Panc1 (cell line): ENCODE measurements around the gene NOS1AP. TPM values are rescaled to one million over a fixed set of nuclear protein-coding genes. Genes with fewer than 3 reads are reported as not detected.

Experiments used
- ATAC-seq: fragments of 200-7000 bp; cut with Tn5 transposase; 2 replicates; pipeline ENCODE4 v1.9.1; 2020; ENCODE audit warnings: mild to moderate bottlenecking, moderate library complexity
- BruUV-seq: library from RNA; stranded (reverse); fragments of 400-500 nt; replicated peaks from 2 replicates; lab custom pipeline; 2021; lab: Mats Ljungman, UMichigan
- CTCF ChIA-PET: fragments of 300-600 bp; sonication (Branson Sonifier 250); formaldehyde crosslinking; loops from one replicate; lab custom pipeline; 2022; ENCODE audit warnings: antibody characterized with exemption; lab: Charles Lee
- POLR2A ChIA-PET: fragments of 300-600 bp; sonication (Branson Sonifier 250); formaldehyde crosslinking; loops from one replicate; lab custom pipeline; 2022; ENCODE audit warnings: antibody characterized with exemption; lab: Charles Lee
- DNase-seq: peaks from one replicate; pipeline ENCODE4 v3.0.0-alpha.2; 2010; ENCODE audit warnings: low read depth, low spot score
- H3K27ac ChIP-seq: 2 replicates; pipeline ENCODE4 v1.5.1; 2011; ENCODE audit warnings: mild to moderate bottlenecking, low read length, inconsistent platforms
- H3K27me3 ChIP-seq: fragments of 200-500 bp; sonication (Bioruptor generic); 2 replicates; pipeline ENCODE4 v1.6.0; 2014; ENCODE audit warnings: low read length, inconsistent platforms; ENCODE audit not compliant: control insufficient read depth, insufficient read depth
- H3K36me3 ChIP-seq: fragments of 200-500 bp; sonication (Bioruptor generic); 2 replicates; pipeline ENCODE4 v1.5.1; 2014; ENCODE audit warnings: inconsistent platforms, mild to moderate bottlenecking, low read length, moderate library complexity; ENCODE audit not compliant: control insufficient read depth, insufficient read depth
- H3K4me1 ChIP-seq: 2 replicates; pipeline ENCODE4 v1.5.1; 2011; ENCODE audit warnings: inconsistent platforms, mild to moderate bottlenecking, low read length, moderate library complexity; ENCODE audit not compliant: control insufficient read depth, insufficient read depth
- H3K4me3 ChIP-seq, 2 experiments: 2 replicates each; pipeline ENCODE4 v1.5.1; 2011 to 2012; ENCODE audit warnings: low read depth in 2 of 2, low read length in 2 of 2, mild to moderate bottlenecking in 2 of 2, inconsistent platforms in 1 of 2, moderate library complexity in 1 of 2
- H3K9me3 ChIP-seq: fragments of 200-500 bp; sonication (Bioruptor generic); 2 replicates; pipeline ENCODE4 v1.5.1; 2014; ENCODE audit warnings: low read depth, mild to moderate bottlenecking, inconsistent platforms, low read length, moderate library complexity; ENCODE audit not compliant: control insufficient read depth, insufficient read depth
- CTCF ChIP-seq: fragments of 450-650 bp; IDR thresholded peaks from 2 replicates; pipeline ENCODE4 v1.5.1; 2017; ENCODE audit warnings: mild to moderate bottlenecking
- SIN3A ChIP-seq: IDR thresholded peaks from 2 replicates; pipeline ENCODE4 v1.6.1; 2012; ENCODE audit warnings: low read depth, mild to moderate bottlenecking, low read length, moderate library complexity, borderline replicate concordance; ENCODE audit not compliant: insufficient read depth
- in situ Hi-C: cut with HindIII; loops from 2 replicates; pipeline ENCODE4 v1.10.0; 2016; ENCODE audit warnings: low sequenced_read_pairs, low pct_unique_long_range_greater_than_20kb
- intact Hi-C: fragments of 100-400 bp; cut with micrococcal nuclease; formaldehyde crosslinking; loops from one replicate; pipeline ENCODE4 v1.10.0; 2022; ENCODE audit not compliant: unreplicated experiment
- total RNA-seq: library from RNA; stranded (reverse); gene quantifications from one replicate; pipeline ENCODE4 v1.2.1, GENCODE V29; 2021; ENCODE audit not compliant: unreplicated experiment
- TF ChIP-seq, protein P1 (sequence below), 2 experiments: IDR thresholded peaks; 2 replicates each; pipeline ENCODE4 v1.6.1; 2011 to 2012; ENCODE audit warnings: low read depth in 2 of 2, control low read depth in 1 of 2, low read length in 1 of 2, mild to moderate bottlenecking in 1 of 2, moderate library complexity in 1 of 2; ENCODE audit not compliant: insufficient read depth in 1 of 2

Gene NOS1AP
- total RNA-seq, 1 experiment from 2014 or later: 27.9 TPM

DNA sequence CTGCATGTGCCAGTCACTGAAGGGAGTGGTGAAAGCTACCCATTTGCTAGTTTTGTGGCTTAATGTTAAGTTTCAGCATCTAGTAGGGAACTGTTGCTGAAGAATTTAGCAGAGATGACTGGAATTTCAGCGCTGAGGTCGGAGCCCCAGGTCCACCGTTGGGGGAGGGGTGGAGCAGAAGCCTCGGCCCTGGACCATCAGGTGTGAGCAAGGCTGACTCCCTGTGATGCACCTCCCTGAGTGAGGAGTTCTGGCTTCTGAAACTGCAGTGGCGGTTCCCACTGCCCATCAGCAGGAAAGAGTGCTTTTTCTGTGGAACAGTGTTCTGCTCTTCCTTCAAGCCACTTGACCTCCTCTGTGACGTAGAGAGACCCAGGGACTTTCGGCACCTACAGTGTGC is 1.3 kb downstream of the NOS1AP start:
- DNase-seq: no peak
- intact Hi-C loops: loop anchor here (5.0 kb wide), 1 partner anchor 61 kb away; no protein-coding TSS in a partner anchor

GRCh38 chr1:162072740-162073139 is 3.2 kb downstream of the NOS1AP start:
- ATAC-seq: no peak
- CTCF ChIA-PET: interaction anchor here (0.5 kb wide), 1 partner anchor 203 kb away, joined by 5 read pairs; no protein-coding TSS in a partner anchor
- BruUV-seq: no TSS peak
- peak overlapping the region; percentile 95 for H3K27ac ChIP-seq
- H3K9me3 ChIP-seq: peaks cover 8% of the 10 kb centered on the region; the same call in 1 of the 2 replicates
- H3K27me3 ChIP-seq: no peaks in the 10 kb centered on the region
- DNase-seq: no peak
- no peak for TF ChIP-seq CTCF
- TF ChIP-seq, protein P1, sequence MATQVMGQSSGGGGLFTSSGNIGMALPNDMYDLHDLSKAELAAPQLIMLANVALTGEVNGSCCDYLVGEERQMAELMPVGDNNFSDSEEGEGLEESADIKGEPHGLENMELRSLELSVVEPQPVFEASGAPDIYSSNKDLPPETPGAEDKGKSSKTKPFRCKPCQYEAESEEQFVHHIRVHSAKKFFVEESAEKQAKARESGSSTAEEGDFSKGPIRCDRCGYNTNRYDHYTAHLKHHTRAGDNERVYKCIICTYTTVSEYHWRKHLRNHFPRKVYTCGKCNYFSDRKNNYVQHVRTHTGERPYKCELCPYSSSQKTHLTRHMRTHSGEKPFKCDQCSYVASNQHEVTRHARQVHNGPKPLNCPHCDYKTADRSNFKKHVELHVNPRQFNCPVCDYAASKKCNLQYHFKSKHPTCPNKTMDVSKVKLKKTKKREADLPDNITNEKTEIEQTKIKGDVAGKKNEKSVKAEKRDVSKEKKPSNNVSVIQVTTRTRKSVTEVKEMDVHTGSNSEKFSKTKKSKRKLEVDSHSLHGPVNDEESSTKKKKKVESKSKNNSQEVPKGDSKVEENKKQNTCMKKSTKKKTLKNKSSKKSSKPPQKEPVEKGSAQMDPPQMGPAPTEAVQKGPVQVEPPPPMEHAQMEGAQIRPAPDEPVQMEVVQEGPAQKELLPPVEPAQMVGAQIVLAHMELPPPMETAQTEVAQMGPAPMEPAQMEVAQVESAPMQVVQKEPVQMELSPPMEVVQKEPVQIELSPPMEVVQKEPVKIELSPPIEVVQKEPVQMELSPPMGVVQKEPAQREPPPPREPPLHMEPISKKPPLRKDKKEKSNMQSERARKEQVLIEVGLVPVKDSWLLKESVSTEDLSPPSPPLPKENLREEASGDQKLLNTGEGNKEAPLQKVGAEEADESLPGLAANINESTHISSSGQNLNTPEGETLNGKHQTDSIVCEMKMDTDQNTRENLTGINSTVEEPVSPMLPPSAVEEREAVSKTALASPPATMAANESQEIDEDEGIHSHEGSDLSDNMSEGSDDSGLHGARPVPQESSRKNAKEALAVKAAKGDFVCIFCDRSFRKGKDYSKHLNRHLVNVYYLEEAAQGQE (IDR thresholded peaks at IDR 0.05; ENCODE audit: insufficient read depth in 1 of 2, low read depth in 2 of 2, low read length in 1 of 2): no peak
- intact Hi-C loops: loop anchor here (5.0 kb wide), 1 partner anchor 60 kb away; no protein-coding TSS in a partner anchor
- in situ Hi-C loops: no loop called here
- peaks cover 57% of the 10 kb centered on the region for H3K4me1 ChIP-seq
- peak overlapping the region; percentile 84 to 85 for H3K4me3 ChIP-seq
- H3K36me3 ChIP-seq: no peaks in the 10 kb centered on the region; the same call in 1 of the 2 replicates
- POLR2A ChIA-PET: no interaction called here

More for the DNA sequence above, 1.3 kb downstream of the NOS1AP start:
- peak overlapping the region; percentile 84 to 85 for H3K4me3 ChIP-seq
- no peaks in the 10 kb centered on the region for H3K27me3 ChIP-seq
- ChIA-PET POLR2A (interaction anchor here (0.7 kb wide), 2 partner anchors 19 to 1700 kb away, joined by 3 read pairs; no protein-coding TSS in a partner anchor), CTCF (interaction anchor here (0.6 kb wide), 1 partner anchor 143 kb away, joined by 3 read pairs; no protein-coding TSS in a partner anchor)
- H3K27ac ChIP-seq: peak overlapping the region; percentile 95
- peaks cover 45% of the 10 kb centered on the region for H3K4me1 ChIP-seq
- BruUV-seq: no TSS peak
- no peak for ATAC-seq
- H3K9me3 ChIP-seq: peaks cover 8% of the 10 kb centered on the region; the same call in 1 of the 2 replicates
- in situ Hi-C loops: no loop called here
- TF ChIP-seq SIN3A: 0 out of 2 replicates have a peak, but pooled peaks have one; percentile 13
- TF ChIP-seq, protein P1 (IDR thresholded peaks at IDR 0.05; ENCODE audit: insufficient read depth in 1 of 2, low read depth in 2 of 2, low read length in 1 of 2): no peak
- H3K36me3 ChIP-seq: no peaks in the 10 kb centered on the region; the same call in 1 of the 2 replicates
